GM19035 (cell line): ENCODE measurements around the gene TTBK2.
"Not testable (repeated sequence)": the region's sequence is repeated elsewhere in the genome, so short reads cannot be mapped to it uniquely, and the experiment has no call there.

Experiments
- ATAC-seq: cut with Tn5 transposase; IDR thresholded peaks from one replicate; pipeline ENCODE4 v1.9.1; 2021; ENCODE audit not compliant: unreplicated experiment

TTBK2 gene

DNA sequence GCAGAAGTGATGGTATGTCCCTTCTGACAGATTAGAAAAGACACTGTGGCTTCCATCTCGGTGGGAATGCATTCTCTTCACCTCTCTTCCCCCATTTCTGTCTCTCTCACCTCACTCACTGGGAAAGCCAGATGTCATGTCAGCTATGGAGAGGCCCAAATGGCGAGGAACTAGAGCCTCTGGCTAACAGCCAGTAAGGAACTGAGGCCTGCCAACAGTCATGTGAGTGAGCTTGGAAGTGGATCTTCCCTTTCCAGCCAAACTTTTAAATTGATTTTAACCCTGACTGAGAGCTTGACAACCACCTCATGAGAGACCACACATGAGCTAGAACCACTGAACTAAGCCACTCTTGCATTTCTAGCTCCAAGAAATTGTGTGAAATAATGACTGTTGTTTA lies 148.4 kb downstream of the TTBK2 start:
- ATAC-seq: no peak

DNA sequence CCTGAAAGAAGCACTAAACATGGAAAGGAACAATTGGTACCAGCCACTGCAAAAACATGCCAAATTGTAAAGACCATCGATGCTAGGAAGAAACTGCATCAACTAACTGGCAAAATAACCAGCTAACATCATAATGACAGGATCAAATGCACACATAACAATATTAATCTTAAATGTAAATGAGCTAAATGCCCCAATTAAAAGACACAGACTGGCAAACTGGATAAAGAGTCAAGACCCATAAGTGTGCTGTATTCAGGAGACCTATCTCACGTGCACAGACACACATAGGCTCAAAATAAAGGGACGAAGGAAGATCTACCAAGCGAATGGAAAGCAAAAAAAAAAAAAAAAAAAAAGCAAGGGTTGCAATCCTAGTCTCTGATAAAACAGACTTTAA lies 154.5 kb downstream of the TTBK2 start:
- not testable (repeated sequence) for ATAC-seq

DNA sequence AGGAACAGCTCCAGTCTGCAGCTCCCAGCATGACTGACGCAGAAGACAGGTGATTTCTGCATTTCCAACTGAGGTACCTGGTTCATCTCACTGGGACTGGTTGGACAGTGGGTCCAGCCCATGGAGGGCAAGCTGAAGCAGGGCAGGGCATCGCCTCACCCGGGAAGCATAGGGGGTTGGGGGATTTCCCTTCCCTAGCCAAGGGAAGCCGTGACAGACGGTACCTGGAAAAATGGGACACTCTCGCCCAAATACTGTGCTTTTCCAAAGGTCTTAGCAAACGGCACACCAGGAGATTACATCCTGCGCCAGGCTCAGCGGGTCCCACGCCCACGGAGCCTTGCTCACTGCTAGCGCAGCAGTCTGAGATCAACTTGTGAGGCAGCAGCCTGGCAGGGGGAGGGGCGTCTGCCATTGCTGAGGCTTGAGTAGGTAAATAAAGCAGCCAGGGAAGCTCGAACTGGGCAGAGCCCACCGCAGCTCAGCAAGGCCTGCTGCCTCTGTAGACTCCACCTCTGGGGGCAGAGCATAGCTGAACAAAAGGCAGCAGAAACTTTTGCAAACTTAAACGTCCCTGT lies 156.3 kb downstream of the TTBK2 start:
- not testable (repeated sequence) for ATAC-seq

DNA sequence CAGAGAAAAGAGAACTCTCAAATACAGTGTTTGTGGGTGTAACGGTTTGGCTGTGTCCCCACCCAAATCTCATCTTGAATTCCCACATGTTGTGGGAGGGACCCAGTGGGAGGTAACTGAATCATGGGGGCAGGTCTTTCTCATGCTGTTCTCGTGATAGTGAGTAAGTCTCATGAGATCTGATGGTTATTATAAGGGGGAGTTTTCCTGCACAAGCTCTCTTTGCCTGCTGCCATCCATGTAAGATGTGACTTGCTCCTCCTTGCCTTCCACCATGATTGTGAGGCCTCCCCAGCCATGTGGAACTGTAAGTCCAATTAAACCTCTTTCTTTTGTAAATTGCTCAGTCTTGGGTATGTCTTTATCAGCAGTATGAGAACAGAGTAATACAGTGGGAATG lies 158.8 kb downstream of the TTBK2 start:
- not testable (repeated sequence) for ATAC-seq

DNA sequence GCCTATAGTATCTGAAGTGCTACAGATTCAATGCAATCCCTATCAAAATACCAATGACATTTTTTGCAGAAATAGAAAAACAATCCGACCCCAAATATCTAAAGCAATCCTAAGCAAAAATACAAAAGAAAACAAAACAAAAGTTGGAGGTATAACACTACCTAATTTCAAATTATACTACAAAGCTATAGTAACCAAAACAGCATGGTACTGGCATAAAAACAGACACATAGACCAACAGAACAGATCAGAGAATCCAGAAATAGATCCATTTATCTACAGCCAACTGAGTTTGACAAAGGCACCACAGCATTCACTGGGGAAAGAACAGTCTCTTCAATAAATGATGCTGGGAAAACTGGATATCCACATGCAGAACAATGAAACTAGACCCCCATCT lies 159.8 kb downstream of the TTBK2 start:
- no peak for ATAC-seq

DNA sequence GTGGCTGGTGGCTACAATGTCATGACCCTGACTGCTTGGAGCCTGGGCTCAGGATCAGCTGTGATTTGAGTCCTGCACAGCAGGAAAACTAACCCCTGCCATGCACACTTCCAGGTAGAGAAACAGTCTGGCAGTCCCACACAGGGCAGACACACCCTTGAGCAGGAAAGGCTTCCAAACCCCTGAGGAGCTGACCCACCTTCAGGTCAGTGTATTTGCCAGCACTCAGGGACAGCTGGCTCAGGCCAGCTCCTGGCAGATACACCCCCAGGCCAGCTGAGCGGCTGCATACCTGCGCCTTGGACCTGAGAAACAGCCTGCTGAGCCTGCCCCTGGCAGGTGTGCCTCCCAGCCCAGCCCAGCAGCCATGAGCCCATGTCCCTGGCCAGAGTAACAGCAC lies 161.5 kb downstream of the TTBK2 start:
- ATAC-seq: no peak

DNA sequence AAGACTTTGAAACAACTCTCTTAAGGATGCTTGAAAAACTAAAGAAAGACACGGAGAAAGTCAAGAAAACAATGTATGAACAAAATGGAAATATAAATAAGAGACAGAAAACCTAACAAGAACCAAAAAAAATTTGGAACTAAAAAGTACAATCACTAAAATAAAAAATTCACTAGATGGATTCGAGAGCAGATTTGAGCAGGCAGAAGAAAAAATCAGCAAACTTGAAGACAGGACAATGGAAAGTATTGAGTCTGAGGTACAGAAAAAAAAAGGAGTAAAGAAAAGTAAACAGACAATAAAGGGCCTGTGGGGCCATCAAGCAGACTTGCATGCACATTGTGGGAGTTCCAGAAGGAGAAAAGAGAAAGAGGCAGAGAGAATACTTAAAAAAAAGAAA lies 170.3 kb downstream of the TTBK2 start:
- no peak for ATAC-seq

DNA sequence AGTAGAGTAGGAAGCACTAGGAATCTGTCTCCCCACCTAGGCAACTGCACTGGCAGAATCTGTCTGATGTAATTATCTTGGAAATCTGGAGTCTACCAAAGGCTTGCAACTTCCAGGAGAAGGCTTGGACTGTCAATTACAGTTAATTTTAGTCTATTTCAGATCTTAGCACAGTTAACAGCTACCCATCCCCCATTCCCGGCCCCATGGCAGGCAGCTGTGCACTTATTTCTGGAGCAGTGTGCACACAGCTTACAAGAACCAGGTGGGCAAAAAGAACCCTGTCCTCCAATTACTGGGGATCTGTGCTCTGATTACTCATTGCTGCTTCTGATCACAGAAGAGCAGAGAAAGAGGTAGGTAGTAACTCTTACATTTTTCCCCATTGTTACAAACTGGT lies 171.3 kb downstream of the TTBK2 start:
- no peak for ATAC-seq

DNA sequence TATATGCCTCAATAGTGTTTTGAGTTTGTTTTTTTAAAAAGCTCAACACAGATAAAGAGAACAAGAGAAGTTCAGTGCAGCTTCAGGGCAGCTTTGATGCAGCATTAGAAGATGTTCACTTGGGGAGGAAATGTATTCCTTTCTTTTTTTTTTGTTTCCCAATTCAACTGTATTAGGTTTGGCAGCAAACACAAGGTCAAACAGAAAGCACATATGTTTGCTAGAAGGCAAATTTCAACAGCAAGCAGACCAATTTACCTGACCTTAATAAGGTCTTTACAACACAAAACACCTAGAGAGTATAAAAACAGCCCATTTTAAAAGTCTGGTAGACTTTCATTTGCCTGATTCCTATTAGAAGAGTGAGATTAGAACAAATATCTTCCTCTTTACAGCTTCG lies 176.4 kb downstream of the TTBK2 start:
- ATAC-seq: no peak

DNA sequence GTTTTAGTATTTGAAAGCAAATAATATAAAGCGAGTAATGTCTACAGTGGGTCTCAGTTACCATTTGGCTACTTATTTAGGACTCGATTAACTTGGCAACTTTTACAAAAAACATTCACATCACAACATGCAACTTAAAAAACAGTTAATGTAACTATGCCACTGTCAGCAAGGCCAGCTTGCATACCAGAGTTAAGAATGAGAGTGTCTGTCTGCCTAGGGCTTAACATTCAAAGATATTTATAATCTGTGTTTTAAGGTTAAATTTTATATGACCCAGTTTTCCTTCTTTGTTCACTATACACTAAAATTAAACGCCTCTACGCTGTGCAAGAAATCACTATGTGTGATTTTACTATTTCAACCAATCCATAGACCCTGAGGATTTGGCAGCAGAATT lies 178.4 kb downstream of the TTBK2 start:
- no peak for ATAC-seq

DNA sequence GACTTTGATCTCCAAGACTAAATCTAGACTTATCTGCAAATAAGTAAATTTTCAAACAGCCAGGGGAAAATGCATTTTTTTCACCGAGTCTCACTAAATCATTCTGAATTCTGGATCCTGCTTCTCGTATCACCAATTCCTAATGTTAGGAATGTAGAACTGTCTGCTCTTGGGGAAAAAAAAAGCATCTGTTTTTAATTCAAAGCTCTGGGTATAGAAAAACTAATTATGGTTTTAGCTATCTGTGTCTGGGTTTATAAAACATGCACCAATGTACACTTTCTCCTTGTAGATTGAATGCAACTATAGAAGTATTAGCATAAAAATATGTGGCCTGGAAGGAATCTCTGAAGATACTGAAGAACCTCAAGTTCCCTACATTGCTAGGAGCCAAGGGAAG lies 178.9 kb downstream of the TTBK2 start:
- no peak for ATAC-seq

DNA sequence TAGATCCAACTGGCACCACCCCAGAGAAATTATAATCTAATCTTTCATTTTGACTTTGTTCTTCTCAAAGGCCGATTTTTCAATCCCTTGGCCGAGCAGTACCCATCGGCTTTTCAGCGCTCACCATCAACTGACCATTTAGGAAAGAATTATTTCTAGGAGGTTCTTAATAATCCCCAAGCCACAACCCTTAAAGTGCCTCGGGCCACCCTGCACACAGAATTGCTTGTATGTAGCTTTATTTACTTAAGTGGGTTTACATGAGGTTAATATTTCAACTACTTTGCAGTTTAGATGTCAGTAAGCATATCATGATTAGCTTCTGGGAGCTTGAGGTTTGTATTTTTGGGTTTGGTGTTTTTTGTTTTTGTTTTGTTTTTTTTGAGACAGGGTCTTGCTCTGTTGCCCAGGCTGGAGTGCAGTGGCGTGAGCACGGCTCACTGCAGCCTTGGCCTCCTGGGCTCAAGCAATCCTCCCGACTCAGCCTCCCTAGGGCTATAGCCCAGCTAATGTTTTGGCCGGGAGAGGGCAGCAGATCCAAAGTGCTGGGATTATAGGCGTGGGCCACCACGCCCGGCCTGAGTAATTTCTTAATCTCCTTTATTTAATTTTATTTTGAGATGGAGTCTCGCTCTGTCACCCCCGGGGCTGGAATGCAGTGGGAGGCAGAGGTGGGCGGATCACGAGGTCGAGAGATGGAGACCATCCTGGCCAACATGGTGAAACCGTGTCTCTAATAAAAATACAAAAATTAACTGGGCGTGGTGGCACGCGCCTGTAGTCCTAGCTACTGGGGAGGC lies 182.8 kb downstream of the TTBK2 start:
- ATAC-seq: no peak

DNA sequence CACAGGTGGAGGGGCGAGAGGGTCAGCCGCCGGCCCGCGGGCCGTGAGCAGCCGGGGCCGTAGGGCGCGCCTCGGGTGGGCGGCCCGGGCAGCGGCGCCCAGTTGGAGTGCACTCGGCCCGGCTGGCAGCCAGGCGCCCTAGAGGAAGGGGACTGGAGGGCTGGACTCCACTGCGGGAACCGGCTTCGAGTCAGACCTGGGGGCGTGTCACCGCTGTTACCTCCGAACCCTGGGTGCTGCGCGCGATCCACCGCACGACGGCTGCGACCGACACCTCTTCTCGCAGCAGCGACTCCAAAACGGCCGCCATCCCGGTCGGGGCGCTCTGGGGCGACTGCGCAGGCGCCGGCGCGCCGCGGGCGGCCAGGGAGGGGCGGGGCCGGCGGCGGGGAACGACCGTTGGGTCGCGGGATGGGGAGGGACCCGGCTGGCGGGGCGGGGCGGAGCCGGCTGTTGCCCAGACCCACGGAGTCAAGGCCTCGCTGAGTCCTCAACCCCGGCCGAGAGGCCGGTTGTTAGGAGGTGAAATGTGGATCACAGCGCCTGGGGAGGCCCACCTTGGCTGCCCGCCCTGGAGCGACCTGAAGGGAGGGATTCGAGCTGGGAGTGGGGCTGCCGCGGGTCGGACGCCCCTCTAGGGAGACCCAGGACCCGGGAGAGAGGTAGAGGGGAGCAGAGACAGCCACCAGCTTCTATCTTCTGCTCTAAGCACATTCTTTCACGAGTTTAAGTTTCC lies 183.6 kb downstream of the TTBK2 start, which contains the start of gene CDAN1:
Gene CDAN1, minus strand, starts transcription at position 336 of the 736 bp plus-strand sequence. Its CDS starts 26 bp downstream, at position 310.
- ATAC-seq: peak; percentile 80

DNA sequence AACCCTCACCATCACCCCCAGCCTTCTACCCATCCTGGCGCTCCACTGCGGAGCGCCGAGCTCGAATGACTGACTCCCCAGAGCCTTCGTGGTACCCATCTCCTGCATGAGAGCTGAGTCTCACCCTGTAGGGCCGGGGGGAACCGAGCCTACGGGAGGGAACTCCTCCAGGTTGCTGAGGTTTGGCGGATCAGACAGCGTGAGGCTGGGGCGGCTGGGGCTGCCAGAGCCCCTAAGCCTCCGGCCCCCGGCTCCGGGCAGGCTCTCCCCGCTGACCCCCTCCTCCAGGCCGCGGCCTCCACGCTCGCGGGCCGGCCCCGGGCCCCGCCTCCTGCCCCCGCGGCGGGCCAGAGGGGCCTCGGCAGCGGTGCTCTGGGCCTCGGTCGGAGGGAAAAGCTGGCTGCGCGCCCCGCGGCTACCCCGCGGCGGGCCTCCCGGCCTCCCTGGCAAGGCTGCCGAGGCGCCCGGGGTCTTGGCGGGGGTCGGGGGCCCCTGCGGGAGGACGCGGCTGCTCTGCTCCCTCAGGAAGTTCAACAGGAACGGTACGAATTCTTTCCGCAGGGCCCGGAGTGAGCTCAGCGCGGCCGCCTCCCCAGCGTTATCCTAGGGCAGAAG lies 184.3 kb downstream of the TTBK2 start:
- ATAC-seq: peak; percentile 39

DNA sequence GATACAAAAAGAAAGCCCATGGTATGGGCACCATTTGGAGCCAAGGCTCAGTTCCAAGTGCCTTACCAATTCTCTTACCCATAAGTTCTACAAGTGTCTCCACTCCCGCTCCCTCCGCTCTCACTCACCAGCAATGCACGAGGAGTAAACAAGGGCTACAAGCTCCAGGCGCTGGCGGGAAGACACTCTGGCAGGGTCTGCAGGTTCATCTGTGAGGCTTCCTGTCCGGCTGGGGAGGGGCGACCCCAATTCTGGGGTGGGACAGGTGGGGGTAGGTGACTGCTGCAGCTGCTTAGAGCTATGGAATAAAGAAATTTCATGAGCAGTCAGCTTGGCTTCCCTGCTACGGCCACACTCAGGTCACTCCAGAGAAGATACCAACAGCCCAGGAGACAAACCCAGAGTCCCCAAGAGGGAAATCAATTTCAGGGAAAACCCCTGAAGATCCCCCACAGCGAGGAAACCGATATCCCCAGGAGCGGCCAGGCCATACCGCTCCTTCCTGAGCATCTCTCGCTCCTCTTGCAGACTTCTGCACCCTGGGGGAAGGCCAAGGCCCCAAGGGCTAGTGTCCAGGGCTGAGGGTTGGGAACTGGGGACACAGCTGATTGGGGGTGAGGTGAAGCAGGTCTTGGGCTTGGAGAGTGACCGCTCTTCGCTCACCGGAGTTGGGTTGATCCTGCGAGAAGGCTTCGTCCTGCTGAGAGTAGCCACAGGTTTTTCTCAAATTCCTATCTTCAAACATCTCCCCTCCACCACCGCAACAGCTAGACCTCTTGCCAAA lies 185.0 kb downstream of the TTBK2 start:
- ATAC-seq: no peak

DNA sequence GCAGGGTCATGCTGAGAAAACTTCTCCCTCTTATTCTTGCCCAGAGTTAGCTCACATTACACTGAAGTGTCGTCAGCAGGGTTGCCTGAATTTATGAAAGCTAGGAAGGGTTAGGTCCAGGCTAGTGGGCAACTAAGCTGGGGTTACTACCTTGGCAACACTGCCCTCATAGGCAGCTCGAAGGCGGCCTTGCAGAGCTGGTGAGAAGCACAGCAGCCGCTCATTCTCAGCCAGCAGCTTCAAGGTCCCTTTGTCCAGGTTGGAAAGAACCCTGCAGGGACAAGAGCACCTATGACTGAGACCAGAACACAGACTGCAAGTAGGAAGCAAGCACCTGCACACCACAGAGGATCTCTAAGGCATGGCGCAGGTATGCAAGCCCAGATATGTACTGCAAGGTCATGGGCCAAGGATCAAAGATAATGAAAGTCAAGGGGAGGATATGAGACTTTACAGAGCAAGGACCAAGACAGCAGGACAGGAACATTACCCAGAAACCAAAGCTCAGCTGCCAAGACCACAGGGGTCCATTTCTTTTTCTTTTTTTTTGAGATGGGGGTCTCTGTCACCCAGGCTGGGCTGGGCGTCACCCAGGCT lies 186.4 kb downstream of the TTBK2 start:
- no peak for ATAC-seq

DNA sequence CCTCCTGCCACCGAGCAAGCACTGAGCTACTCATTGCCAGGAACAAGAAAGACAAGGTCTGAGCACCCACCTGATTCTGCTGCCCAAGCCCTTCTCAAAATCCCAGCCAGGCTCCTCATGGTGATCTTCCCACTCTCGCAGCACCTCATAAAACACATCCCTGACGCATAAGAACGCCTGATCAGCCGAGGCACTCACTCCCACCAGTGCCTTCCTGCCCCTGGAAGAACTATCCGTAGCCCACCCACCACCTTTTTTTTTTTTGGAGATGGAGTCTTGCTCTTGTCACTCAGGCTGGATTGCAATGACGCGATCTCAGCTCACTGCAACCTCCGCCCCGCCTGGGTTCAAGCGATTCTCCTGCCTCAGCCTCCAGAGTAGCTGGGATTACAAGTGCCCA lies 187.6 kb downstream of the TTBK2 start:
- ATAC-seq: no peak

DNA sequence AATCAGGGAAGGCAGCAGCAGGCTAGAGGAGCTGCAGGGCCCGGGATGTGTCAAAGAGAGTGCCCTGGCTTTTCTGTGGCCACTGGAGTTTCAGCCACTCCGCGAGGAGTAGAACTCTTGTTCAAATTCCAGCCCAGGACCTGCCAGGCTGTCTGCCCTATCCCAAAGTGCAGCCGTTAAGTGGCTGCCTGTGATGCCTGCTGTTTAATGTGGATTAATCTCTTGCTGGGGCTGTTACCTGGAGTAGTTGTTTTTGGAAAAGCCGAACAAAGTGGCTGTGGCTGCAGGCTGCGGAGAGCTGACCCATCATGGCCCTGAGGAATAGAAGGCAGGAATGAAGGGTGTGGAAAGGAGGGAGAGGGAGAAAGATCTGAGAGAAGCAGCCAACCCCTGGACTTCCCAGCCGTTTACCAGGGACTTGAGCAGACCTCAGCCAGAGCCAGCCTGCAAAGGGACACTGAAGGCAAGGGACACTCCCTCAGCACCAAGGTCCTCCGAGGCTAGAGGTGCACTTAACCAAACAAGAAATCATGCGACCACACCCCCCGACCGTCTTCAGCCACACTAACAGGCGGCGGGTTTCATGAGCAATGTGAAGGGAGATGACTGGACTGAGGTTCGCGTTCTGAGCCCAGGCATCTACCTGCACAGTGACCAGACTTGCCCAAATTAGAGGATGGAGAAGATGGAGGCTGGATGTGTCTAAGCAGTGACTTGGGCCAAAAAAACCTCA lies 188.3 kb downstream of the TTBK2 start:
- ATAC-seq: no peak

DNA sequence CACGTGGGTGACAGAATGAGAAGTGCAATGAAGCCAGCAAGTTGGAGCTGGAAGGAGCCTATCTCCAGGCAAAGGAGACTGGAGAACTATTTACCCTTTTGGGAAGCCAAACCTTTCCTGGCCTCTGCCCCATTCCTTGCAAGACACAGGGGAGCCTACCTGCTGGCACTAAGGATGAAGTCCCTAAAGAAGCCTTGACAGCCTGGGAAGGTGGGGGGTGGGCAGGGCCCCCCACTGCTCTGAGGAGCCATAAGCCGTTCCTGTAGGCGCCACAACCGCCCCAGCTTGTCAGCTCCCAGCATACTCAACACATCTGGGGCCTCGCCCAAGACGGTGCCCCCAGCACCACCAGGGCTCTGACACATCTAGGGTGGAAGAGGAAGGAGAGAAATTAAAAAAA lies 189.1 kb downstream of the TTBK2 start:
- ATAC-seq: no peak

DNA sequence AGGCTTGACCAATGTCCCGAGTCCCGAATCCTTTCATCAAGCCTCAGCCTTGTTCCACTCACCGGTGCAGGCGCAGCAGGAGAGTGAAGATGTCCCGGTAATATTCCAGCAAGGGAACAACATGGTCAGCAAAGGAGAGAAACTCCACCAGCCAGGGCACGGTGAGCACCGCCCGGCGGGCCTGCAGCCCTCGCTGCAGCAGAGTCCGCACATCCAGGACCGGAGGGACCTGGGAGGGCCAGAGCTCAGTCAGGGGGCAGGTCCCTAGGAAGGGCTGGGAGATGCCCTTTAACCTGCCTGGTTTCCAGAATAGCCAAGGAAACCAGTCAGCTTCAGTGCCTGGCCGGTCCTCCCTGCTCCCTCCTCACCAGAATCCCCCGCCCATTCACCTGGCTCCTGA lies 190.0 kb downstream of the TTBK2 start:
- ATAC-seq: no peak
